SU-DHL-6 (cell line): ENCODE measurements around the gene RHOH.

Source experiments
- H2AFZ ChIP-seq: fragments of 200-600 bp; sonication (generic); 2 replicates; pipeline ENCODE4 v1.6.1; 2014; ENCODE audit warnings: low read depth, mild to moderate bottlenecking, moderate library complexity, mixed read lengths, antibody characterized with exemption, low read length; ENCODE audit not compliant: severe bottlenecking
- H3F3A ChIP-seq: fragments of 200-600 bp; shearing (Covaris generic); 2 replicates; pipeline ENCODE4 v1.6.0; 2016; ENCODE audit warnings: antibody characterized with exemption, mild to moderate bottlenecking; ENCODE audit not compliant: insufficient read depth
- H3K27ac ChIP-seq: fragments of 200-600 bp; sonication (generic); 2 replicates; pipeline ENCODE4 v1.5.1; 2016; ENCODE audit warnings: low read depth, mild to moderate bottlenecking, low read length, moderate library complexity, mixed read lengths
- H3K27me3 ChIP-seq: fragments of 200-600 bp; sonication (generic), shearing (Covaris generic); 2 replicates; pipeline ENCODE4 v1.6.0; 2014; ENCODE audit warnings: mild to moderate bottlenecking, low read length
- H3K36me3 ChIP-seq: fragments of 200-600 bp; sonication (generic); 2 replicates; pipeline ENCODE4 v1.6.1; 2014; ENCODE audit warnings: mild to moderate bottlenecking, low read length, mixed read lengths
- H3K4me2 ChIP-seq: fragments of 300-600, 200-600 bp; shearing (Covaris generic), sonication (generic); 2 replicates; pipeline ENCODE4 v1.6.0; 2014; ENCODE audit warnings: low read length, low read depth, mild to moderate bottlenecking; ENCODE audit not compliant: poor library complexity, severe bottlenecking
- H3K4me3 ChIP-seq: fragments of 200-600 bp; sonication (generic); 2 replicates; pipeline ENCODE4 v1.5.1; 2014; ENCODE audit warnings: antibody characterized with exemption, low read length, mild to moderate bottlenecking, mixed read lengths; ENCODE audit not compliant: insufficient read depth, poor library complexity, severe bottlenecking
- H3K79me2 ChIP-seq: fragments of 200-600 bp; sonication (generic); 2 replicates; pipeline ENCODE4 v1.6.1; 2014; ENCODE audit warnings: mild to moderate bottlenecking, low read length, moderate library complexity; ENCODE audit not compliant: insufficient read depth
- H3K9ac ChIP-seq: fragments of 200-600 bp; sonication (generic); 2 replicates; pipeline ENCODE4 v1.7.0; 2014; ENCODE audit warnings: mild to moderate bottlenecking, low read length
- H3K9me2 ChIP-seq: fragments of 200-600 bp; sonication (generic); replicated peaks from 2 replicates; pipeline ENCODE4 v1.6.1; 2014; ENCODE audit warnings: low read length; ENCODE audit not compliant: insufficient read depth
- H3K9me3 ChIP-seq: fragments of 200-600 bp; sonication (generic); 2 replicates; pipeline ENCODE4 v1.6.1; 2014; ENCODE audit warnings: low read length, mixed read lengths; ENCODE audit not compliant: insufficient read depth
- H4K20me1 ChIP-seq: fragments of 200-600 bp; sonication (generic); 2 replicates; pipeline ENCODE4 v1.6.1; 2014; ENCODE audit warnings: low read depth, mild to moderate bottlenecking, antibody characterized with exemption, low read length, moderate library complexity, mixed read lengths
- CTCF ChIP-seq: fragments of 200-600 bp; sonication (generic); IDR thresholded peaks from one replicate; pipeline ENCODE4 v1.5.1; 2017; ENCODE audit warnings: antibody characterized with exemption, mild to moderate bottlenecking, low read length, moderate library complexity; ENCODE audit not compliant: insufficient read depth, poor library complexity, severe bottlenecking
- EZH2phosphoT487 ChIP-seq: fragments of 200-600 bp; sonication (generic), shearing (Covaris generic); conservative IDR thresholded peaks from 2 replicates; pipeline ENCODE4 v1.6.1; 2018; ENCODE audit warnings: mild to moderate bottlenecking, antibody characterized with exemption, low read length, moderate library complexity, mixed read lengths

RHOH gene

DNA sequence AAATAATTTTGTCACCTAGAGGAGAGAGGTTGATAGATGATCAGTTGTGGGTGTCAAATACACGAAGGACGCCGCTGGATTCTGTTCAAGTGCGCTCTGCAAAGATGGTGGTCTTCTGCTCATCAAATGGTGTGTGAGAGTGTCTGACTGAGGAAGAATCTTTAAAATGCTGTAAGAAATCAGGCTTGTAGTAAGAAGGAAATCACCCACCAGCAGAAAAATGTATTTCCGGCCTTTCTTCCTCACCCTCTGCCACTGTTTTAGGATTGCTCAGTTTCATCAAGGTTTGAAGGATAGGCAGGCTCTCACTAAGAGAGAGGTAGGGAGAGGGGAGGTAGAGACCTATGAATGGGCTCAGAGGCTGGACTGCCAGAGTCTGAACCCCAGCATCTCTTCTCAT is 28.7 kb downstream of the RHOH start:
- no peaks in the 10 kb centered on the region for H3K27me3 ChIP-seq
- H3K9ac ChIP-seq: no peak overlapping the region
- peak overlapping the region; percentile 9; the same call in 1 of the 2 replicates for H3K27ac ChIP-seq
- H3K79me2 ChIP-seq: peaks cover 100% of the 10 kb centered on the region
- no peaks in the 10 kb centered on the region for H3K9me2 ChIP-seq
- H3K4me3 ChIP-seq: no peak overlapping the region
- no peak overlapping the region for H3K4me2 ChIP-seq
- H3F3A ChIP-seq: peaks cover 50% of the 10 kb centered on the region
- H4K20me1 ChIP-seq: peaks cover 26% of the 10 kb centered on the region; the same call in 1 of the 2 replicates
- no peaks in the 10 kb centered on the region for H3K9me3 ChIP-seq
- peaks cover 38% of the 10 kb centered on the region for H3K36me3 ChIP-seq
- TF ChIP-seq EZH2phosphoT487 (no peak), CTCF (no peak)
- H2AFZ ChIP-seq: no peak overlapping the region

GRCh38 chr4:40227284-40227683 is 30.5 kb downstream of the RHOH start:
- TF ChIP-seq CTCF (no peak), EZH2phosphoT487 (no peak)
- Histone ChIP-seq H3K9me3 (no peaks in the 10 kb centered on the region), H3K27me3 (no peaks in the 10 kb centered on the region), H2AFZ (no peak overlapping the region), H3K9me2 (no peaks in the 10 kb centered on the region), H3K36me3 (peaks cover 32% of the 10 kb centered on the region; the same call in 1 of the 2 replicates), H3K4me2 (peak overlapping the region; percentile 35), H3K27ac (peak overlapping the region; percentile 52), H3F3A (peaks cover 38% of the 10 kb centered on the region), H3K79me2 (peaks cover 100% of the 10 kb centered on the region), H3K9ac (no peak overlapping the region), H3K4me3 (no peak overlapping the region), H4K20me1 (peaks cover 32% of the 10 kb centered on the region; the same call in 1 of the 2 replicates)

DNA sequence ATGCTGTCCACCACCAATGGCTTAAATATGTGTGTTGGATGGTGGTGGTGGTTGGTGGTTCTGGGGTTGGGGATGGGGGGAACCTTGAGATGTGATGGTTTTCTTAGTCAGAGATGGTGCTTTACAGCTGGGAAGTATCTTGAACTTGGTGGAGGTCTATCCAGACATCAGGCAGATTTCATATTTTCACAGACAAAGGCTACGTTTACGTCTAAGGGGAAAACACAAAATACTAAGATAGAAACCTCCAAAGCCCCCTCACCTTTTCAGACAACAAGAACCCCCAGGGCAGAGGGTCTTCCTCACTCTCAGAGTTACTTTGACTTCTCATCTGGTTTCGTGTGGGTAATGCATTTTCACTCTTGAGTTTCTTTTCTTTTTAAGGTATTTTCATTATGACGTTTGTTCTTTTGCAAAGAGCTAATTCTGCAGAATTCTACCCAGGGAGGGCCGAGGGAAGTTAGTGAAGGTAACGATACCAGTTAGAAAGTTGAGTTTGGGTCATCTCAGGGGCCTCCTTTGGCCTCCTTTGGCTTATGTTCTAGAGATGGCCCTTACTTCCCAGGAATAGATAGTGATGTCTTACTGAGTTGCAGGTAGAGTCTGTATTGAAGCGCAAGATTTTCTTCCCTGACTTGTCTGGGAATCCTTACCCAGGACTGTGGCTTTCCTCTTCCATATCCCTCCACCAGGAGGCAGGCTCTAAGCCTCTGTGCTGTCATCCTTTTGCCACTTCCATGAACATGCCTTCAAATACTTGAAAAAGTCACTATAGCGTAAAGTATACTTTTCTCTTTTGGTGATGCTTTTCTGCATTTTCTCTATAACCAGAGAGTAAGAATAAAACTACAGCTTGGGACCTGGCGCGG is 31.9 kb downstream of the RHOH start:
- Histone ChIP-seq H3K27me3 (no peaks in the 10 kb centered on the region), H2AFZ (no peak overlapping the region), H3K9me3 (no peaks in the 10 kb centered on the region), H3K9ac (no peak overlapping the region), H3K4me3 (no peak overlapping the region), H3F3A (peaks cover 34% of the 10 kb centered on the region), H3K36me3 (peaks cover 39% of the 10 kb centered on the region), H3K79me2 (peaks cover 100% of the 10 kb centered on the region), H3K4me2 (peak overlapping the region; percentile 35), H3K27ac (peak overlapping the region; percentile 52), H4K20me1 (peaks cover 26% of the 10 kb centered on the region; the same call in 1 of the 2 replicates), H3K9me2 (no peaks in the 10 kb centered on the region)
- TF ChIP-seq EZH2phosphoT487 (no peak), CTCF (peak; percentile 22)
